Gastroesophageal sphincter (tissue), 4 donors: ENCODE data around the gene SCNN1A. TPM values are rescaled to one million over a fixed set of nuclear protein-coding genes. Genes with fewer than 3 reads are reported as not detected.
A peak's percentile ranks its signal among the peaks of the same experiment; 100 is the strongest.

ENCODE experiments used
- ATAC-seq: fragments of 150-250 bp; one replicate; pipeline ENCODE4 v1.9.1; 2016; ENCODE audit warnings: mild to moderate bottlenecking, moderate library complexity
- H3K27ac ChIP-seq, 4 donors: fragments of 200-600 bp; sonication (generic) in 3 of 4; 1 replicate in 3 of 4; 2 replicates in 1 of 4; pipeline ENCODE4 v1.5.1; 2016 to 2019
- H3K27me3 ChIP-seq: fragments of 200-600 bp; sonication (generic); one replicate; pipeline ENCODE4 v1.5.1; 2019
- H3K36me3 ChIP-seq, 2 donors: fragments of 200-600 bp; sonication (generic); one replicate each; pipeline ENCODE4 v1.5.1; 2019; ENCODE audit warnings: control low read depth in 1 of 2
- H3K4me1 ChIP-seq, 3 donors: fragments of 200-600 bp; sonication (generic); 1 replicate in 2 of 3; 2 replicates in 1 of 3; pipeline ENCODE4 v1.5.1; 2016 to 2019; ENCODE audit warnings: control low read depth in 2 of 3
- H3K4me3 ChIP-seq, 2 donors: fragments of 200-600 bp; sonication (generic); one replicate each; pipeline ENCODE4 v1.5.1; 2019; ENCODE audit warnings: mild to moderate bottlenecking in 1 of 2, moderate library complexity in 1 of 2
- H3K9me3 ChIP-seq, 3 donors: fragments of 200-600 bp; sonication (generic); one replicate each; pipeline ENCODE4 v1.5.1; 2017 to 2019; ENCODE audit warnings: control low read depth in 2 of 3
- CTCF ChIP-seq, 4 experiments: fragments of 200-600 bp in 2 of 4; fragments of 450-650 bp in 2 of 4; sonication (generic) in 1 of 4; IDR thresholded peaks; one replicate each; pipeline ENCODE4 v1.5.1; 2017 to 2019; ENCODE audit warnings: antibody characterized with exemption in 4 of 4, mild to moderate bottlenecking in 2 of 4, moderate library complexity in 2 of 4
- EP300 ChIP-seq: sonication (generic); formaldehyde crosslinking; IDR thresholded peaks from one replicate; pipeline ENCODE4 v1.6.1; 2017; ENCODE audit warnings: antibody characterized with exemption, mild to moderate bottlenecking
- POLR2A ChIP-seq, 2 donors: fragments of 450-650 bp; IDR thresholded peaks; one replicate each; pipeline ENCODE4 v1.6.1; 2017; ENCODE audit warnings: antibody characterized with exemption in 2 of 2, mild to moderate bottlenecking in 2 of 2, moderate library complexity in 1 of 2
- POLR2AphosphoS5 ChIP-seq: sonication (generic); formaldehyde crosslinking; IDR thresholded peaks from one replicate; pipeline ENCODE4 v1.6.1; 2017; ENCODE audit warnings: antibody characterized with exemption
- WGBS, 2 donors: methylation state at CpG; one replicate each; pipeline ENCODE4 v1.1.5; 2018; ENCODE audit warnings: low coverage in 1 of 2; 5-methylcytosine and 5-hydroxymethylcytosine counted together
- total RNA-seq, 4 donors: library from RNA; depleted of rRNA; stranded (reverse); fragments of >200 nt; gene quantifications; one replicate each; pipeline ENCODE4 v1.1.0, GENCODE V29; 2016

The SCNN1A gene
- total RNA-seq, 4 donors from 2014 or later: 0.62 to 19.9 (median 5.2) TPM; not detected in 1

- TF ChIP-seq EP300 (no peak), CTCF (IDR thresholded peaks at IDR 0.05) (no peak), POLR2A (IDR thresholded peaks at IDR 0.05) (no peak), POLR2AphosphoS5 (no peak)
- Histone ChIP-seq H3K4me1 (peaks cover 2 to 75% (median 31%) of the 10 kb centered on the region in 3 donors), H3K27me3 (no peaks in the 10 kb centered on the region), H3K4me3 (peak overlapping the region in 1 of 2 donors; percentile 23), H3K9me3 (no peaks in the 10 kb centered on the region), H3K27ac (peak overlapping the region; percentile 57 to 82 (median 77)), H3K36me3 (peaks cover 0 to 17% of the 10 kb centered on the region in 2 donors)
- 33 to 69% methylated on average over 5 to 6 of the region's 19 CpGs for WGBS, 2 donors
- no peak for ATAC-seq
These were observed 51.2 kb downstream of the SCNN1A start for GRCh38 chr12:6323995-6324711.

DNA sequence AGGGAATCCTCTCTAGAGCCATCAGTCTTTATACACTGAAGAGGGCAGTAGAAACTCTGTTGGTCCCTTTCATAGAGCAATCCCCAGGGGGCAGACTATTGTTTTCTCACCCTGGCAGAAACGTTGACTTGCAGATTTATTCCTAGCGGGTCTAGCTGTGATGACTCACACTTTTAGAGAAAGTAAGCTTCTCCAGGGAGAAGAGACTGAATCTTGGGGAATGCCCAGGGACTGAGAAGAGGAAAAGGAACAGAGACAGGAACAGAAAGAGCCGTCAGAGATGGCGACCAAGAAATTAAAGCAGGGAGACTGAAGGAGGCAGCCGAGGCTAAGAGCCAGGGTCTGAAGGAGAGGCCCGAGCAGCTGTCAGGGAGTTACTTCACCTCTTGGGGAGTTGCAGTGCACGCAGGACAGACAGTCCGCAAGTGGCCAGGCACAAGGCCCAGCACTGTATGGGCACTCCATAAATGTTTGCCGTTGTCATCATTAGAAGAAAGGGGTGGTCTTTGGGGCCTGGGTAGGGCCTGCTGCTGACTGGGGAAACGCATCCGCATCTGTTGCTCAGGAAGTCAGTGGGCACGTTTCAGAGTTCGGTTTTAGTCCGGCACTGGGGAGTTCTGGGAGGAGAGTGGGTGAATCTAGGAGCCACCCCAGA, 51.9 kb downstream of the SCNN1A start:
- WGBS, 2 donors: 3 to 4% methylated on average over 8 to 11 of the region's 14 CpGs
- Histone ChIP-seq H3K36me3 (peaks cover 0 to 10% of the 10 kb centered on the region in 2 donors), H3K27ac (peak overlapping the region; percentile 57 to 82 (median 77)), H3K9me3 (no peaks in the 10 kb centered on the region), H3K27me3 (no peaks in the 10 kb centered on the region), H3K4me1 (peaks cover 2 to 68% (median 31%) of the 10 kb centered on the region in 3 donors), H3K4me3 (peak overlapping the region in 1 of 2 donors; percentile 23)
- ATAC-seq: peak; percentile 72
- TF ChIP-seq CTCF (IDR thresholded peaks at IDR 0.05) (peak in 3 of 4 experiments; percentile 66 to 78 (median 75)), POLR2AphosphoS5 (peak; percentile 60), POLR2A (IDR thresholded peaks at IDR 0.05) (no peak), EP300 (no peak)

- Histone ChIP-seq H3K4me3 (no peak overlapping the region), H3K36me3 (peaks cover 0 to 5% of the 10 kb centered on the region in 2 donors)
- 38 to 40% methylated on average over 2 of the region's 2 CpGs for WGBS, 2 donors
These were observed 52.4 kb downstream of the SCNN1A start for GRCh38 chr12:6322969-6323339.

DNA sequence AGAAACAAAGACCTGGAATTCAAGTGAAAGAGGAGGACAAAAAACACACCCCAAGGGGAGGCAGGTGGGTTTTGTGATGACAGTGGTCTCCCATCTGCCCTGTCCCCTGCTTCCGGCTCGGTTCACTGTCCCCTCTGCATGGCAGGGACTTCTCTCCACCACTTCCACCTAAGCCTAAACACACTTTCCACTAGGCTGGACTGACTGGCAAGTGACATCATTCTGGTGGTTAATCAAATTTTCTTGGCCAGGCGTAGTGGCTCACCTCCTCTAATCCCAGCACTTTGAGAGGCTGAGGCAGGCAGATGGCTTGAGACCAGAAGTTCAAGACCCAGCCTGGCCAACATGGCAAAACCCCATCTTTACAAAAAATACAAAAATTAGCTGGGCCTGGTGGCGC, 53.0 kb downstream of the SCNN1A start:
- Histone ChIP-seq H3K9me3 (no peaks in the 10 kb centered on the region), H3K27me3 (no peaks in the 10 kb centered on the region), H3K36me3 (no peaks in the 10 kb centered on the region), H3K4me1 (peaks cover 2 to 57% (median 25%) of the 10 kb centered on the region in 3 donors), H3K4me3 (no peak overlapping the region), H3K27ac (peak overlapping the region in 3 of 4 donors; percentile 11 to 82 (median 82))
- 70 to 80% methylated on average over 3 to 4 of the region's 4 CpGs for WGBS, 2 donors
- no peak for ATAC-seq
- TF ChIP-seq EP300: no peak
- TF ChIP-seq CTCF (IDR thresholded peaks at IDR 0.05): no peak
- TF ChIP-seq POLR2AphosphoS5: no peak
- no peak for TF ChIP-seq POLR2A (IDR thresholded peaks at IDR 0.05)

More at GRCh38 chr12:6322969-6323339, 52.4 kb downstream of the SCNN1A start:
- Histone ChIP-seq H3K27ac (peak overlapping the region in 3 of 4 donors; percentile 72 to 82 (median 82)), H3K4me1 (peaks cover 2 to 63% (median 31%) of the 10 kb centered on the region in 3 donors), H3K27me3 (no peaks in the 10 kb centered on the region), H3K9me3 (no peaks in the 10 kb centered on the region)
- TF ChIP-seq POLR2A (IDR thresholded peaks at IDR 0.05): no peak
- TF ChIP-seq POLR2AphosphoS5: no peak
- TF ChIP-seq EP300: no peak
- no peak for TF ChIP-seq CTCF (IDR thresholded peaks at IDR 0.05)
- ATAC-seq: no peak
